HG03575 (cell line): ENCODE measurements around the gene EIF5A2.

ENCODE experiments used
- ATAC-seq: cut with Tn5 transposase; IDR thresholded peaks from one replicate; pipeline ENCODE4 v1.9.1; 2021; ENCODE audit not compliant: unreplicated experiment, insufficient number of reproducible peaks, low FRiP score; ENCODE audit errors: extremely low read depth

Gene EIF5A2

GRCh38 chr3:170864525-170865208 is 43.8 kb downstream of the EIF5A2 start:
- ATAC-seq = no peak

- no peak for ATAC-seq
These were observed 44.6 kb downstream of the EIF5A2 start for GRCh38 chr3:170863816-170864215.

- no peak for ATAC-seq
These were observed 45.6 kb downstream of the EIF5A2 start for GRCh38 chr3:170862618-170863374.

GRCh38 chr3:170858599-170858998 is 49.8 kb downstream of the EIF5A2 start:
- no peak for ATAC-seq

DNA sequence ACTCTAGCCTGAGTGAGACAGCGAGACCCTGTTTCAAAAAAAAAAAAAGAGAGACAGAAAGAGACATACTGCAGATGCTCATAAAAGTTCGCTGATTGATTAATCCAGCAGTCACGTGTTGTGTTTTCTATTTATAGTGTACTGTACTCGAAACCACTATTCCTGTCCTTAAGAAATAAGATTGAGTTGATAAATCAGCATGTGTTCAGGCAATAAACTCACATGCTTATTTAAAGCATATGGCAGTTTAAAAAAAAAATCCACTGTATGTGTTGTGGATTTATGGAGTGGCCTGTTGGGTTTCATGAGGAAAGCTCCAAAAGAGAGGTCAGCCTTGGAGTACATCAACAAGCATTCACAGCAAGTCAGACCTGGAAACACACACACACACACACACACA is 56.1 kb downstream of the EIF5A2 start:
- ATAC-seq = no peak

DNA sequence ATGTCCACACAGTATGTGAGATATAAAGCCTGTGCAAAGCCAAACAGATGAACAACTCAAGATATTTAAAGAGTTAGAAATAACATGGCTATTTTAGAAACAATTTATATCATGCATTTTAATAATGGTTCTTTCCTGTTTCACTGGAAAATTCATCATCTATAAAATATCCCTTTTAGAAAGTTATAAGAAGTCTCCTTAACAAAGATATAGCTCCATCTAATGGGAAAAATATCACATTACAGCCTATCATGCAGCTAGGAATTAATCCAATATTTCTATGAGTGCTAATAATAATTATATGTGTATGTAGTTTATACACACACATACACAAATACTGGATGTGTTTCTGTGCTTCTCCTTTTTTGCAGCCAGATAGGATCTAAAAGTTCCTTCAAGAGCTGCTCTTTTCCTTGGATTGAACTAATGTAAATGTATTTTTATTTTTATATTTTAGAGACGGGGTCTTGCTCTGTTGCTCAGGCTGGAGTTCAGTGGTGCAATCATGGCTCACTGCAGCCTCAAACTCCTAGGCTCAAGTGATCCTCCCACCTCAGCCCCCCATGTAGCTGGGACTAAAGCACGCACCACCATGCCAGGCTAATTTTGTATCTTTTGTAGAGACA is 60.0 kb downstream of the EIF5A2 start:
- ATAC-seq = no peak

- no peak for ATAC-seq
These were observed 64.1 kb downstream of the EIF5A2 start for GRCh38 chr3:170844377-170844776.

DNA sequence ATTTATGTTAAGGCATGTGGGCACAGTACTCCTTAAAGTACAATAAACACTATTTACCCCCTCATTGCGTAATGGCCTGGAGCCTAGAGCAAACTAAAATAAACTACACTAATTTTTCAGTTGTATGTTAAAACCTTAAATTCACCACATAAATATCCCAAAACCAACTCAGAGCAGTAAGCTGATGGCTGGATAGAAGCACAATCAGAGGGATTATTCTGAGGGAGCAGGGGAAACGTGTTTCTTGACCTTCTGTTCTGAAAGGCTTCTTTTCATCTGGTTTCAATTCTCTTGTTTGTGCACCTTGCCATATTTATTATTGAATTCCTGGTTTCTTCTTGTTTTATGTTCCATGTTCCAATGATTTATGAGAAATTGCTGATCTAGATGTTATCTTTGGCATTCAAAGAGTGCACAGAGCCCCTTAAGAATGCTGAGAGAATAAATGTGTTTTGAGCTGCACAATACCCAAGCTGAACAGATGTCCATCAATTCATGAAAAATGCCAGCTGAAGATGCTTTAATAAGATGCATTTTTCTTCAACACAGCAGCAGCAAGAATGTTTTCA is 68.1 kb downstream of the EIF5A2 start:
- ATAC-seq = no peak

DNA sequence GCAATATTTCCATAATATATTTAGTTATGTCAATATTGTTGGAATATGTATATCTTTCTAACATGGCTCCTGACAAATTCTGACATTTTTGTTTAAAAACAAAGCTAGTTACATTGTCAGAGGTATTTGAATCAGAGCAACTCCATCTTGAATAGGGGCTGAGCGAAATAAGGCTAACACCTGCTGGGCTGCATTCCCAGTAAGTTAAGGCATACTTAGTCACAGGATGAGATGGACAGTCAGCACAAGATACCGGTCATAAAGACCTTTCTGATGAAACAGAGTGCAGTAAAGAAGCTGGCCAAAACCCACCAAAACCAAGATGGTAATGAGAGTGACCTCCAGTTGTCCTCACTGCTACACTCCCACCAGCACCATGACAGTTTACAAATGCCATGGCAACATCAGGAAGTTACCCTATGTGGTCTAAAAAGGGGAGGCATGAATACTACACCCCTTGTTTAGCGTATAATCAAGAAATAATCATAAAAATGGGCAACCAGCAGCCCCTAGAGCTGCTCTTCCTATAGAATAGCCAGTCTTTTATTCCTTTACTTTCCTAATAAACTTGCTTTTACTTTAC is 68.8 kb downstream of the EIF5A2 start:
- no peak for ATAC-seq
